Measurements from ENCODE around the gene ERF.

- TF ChIP-seq CTCF (conservative IDR thresholded peaks at IDR 0.05) (no peak), ZFX (IDR thresholded peaks at IDR 0.05) (no peak)
Measured at GRCh38 chr19:42261763-42262162, 6.8 kb upstream of the ERF start.
